Fibroblast of skin of left biceps (primary cell): ENCODE results near the gene NPHP4.

ENCODE experiments used
- DNase-seq, 2 experiments: peaks; one replicate each; pipeline ENCODE4 v3.0.0-alpha.2; 2013; ENCODE audit warnings: low read depth in 2 of 2

The NPHP4 gene

GRCh38 chr1:5832916-5833895, 159.0 kb downstream of the NPHP4 start:
- no peak for DNase-seq

DNA sequence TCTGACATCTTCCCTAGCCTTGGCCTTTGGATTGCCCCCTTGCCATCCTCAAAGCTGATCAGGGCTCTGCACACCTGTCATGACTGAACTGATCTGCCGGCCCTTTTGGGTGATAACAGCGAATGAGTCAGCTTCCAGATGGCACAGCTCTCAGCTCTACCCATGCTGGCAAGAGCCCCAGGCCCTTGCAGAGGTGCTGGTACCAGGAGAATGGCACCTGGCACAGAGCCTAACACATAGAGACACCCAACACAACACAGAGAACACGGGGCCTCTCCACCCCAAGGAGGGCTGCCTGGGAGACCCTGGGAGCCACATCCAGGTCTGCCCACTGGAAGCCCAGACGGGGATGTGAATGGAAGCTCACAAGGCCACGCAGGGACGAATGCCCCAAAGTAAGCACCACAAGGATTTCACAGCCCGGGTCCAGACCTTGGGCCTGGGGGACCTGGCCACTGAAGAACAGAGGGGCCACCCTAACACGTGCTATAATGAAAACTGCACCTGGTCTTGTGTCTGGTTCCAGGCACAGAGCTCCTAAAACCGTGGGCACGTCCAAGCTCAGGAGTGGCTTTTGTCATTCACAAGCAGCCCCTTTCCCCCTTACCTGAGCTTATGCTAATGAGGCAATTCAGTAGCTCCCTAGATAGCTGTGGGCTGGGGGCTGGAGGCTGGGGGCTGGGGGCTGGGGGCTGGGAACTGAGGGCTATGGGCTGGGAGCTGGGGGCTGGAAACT, 160.5 kb downstream of the NPHP4 start:
- DNase-seq = no peak

DNA sequence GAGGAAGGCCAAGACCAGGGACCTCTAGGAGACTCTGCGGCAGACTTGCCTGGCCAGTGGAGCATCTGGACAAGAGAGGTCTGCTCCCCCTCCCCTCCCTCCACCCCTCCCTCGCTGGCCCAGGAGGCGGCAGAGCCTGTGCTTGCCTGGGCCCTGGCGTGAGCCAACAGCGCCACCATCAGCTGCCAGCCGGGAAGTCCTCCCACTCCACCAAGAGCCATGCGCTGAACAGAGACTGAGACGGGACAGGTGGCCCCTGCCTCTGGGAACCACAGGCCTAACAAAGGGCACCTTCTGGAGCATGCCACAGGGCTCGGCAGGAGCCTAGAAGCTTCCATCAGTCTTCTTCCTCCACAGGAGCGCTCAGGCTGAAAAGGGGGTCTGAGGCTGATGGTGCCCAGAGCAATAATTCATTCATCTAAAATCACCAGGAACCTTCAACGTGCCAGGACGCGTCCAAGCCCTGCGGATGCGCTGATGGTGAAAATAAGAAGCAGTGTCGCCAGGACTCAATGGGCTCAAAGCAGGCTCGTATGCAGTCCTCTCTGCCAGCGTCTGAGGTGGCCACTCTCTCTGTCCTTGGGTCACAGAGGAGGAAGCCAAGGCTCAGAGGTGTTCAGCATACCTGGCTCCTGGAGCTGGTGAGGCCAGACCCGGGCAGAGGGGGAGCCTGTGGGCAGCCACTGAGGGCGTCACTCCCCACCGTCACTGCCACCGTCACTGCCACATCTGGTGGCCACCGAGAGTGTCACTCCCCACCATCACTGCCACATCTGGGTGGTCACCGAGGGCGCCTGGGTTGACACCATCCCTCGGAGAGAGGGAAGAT, 161.2 kb downstream of the NPHP4 start:
- DNase-seq = no peak

GRCh38 chr1:5829414-5829813, 162.8 kb downstream of the NPHP4 start:
- DNase-seq = no peak

GRCh38 chr1:5828308-5828935, 163.8 kb downstream of the NPHP4 start:
- DNase-seq = no peak

DNA sequence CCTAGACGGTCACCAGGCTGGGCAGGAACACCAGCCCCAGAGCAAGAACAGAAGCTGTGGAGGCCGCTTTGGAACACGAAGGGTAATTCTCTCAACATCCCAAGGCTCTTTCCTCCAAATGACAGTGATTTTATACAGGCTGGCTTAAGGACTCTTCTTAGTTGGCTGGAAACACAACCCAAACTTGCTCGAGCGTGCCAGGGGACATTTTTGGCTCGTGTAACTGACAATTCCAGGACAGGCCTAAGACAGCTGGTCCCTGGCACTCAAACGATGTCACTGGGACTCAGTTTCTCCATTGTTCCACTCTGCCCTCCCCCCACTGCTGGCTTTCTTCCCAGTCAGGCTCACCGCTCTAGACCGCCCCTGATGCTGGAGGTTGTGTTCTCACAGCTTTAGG, 164.7 kb downstream of the NPHP4 start:
- DNase-seq = no peak

- no peak for DNase-seq
These were observed 165.6 kb downstream of the NPHP4 start for GRCh38 chr1:5826601-5827000.

- DNase-seq = no peak
These were observed 169.5 kb downstream of the NPHP4 start for GRCh38 chr1:5822726-5823125.

DNA sequence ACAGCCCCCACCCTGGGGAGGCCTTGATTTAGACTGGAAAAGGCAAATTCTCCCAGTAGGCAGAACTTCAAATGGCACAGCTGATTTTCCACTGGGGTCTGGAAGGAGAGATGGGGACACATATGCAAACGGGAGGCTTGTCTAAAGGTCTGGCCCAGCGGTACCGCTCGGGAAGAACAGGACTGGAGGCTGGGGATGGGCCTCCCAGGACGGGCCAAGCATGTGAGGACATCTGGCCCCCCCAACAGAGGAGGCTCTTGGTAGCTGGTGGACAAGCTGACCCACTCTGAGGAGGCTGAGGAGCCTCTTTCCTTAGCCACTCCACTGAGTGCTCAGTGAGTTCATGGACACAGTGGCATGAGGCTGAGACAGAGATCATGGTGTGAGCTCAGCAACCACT, 170.0 kb downstream of the NPHP4 start:
- no peak for DNase-seq

DNA sequence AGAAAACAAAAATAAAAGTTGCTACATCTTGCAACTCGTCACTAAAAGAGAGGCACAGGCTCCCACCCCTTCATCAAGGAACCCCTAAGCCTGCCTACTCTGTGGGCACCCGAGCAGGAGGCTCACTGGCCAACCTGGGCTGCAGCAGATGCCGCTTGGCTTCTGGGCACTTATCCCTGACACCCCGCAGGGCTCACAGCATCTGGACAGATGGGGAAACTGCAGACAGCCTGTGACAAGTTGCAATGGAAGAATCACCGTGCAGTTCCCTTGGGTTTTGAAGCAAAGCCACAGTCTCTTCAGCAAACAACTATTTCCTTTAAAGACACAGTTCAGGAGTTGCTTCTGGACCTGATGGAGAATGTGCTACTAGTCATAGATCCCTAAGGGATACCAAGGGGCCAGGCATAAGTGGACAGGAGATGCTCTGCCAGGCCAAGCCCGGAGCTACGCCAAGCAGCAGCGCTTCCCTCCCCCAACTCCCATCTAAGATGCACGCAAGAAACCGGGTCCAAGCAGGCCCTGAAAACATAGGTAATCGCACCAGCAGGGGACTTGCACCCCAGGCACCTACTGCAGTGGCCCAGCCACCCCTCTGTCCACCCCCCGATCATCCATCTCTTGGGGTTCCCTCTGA, 170.6 kb downstream of the NPHP4 start:
- DNase-seq = no peak

DNA sequence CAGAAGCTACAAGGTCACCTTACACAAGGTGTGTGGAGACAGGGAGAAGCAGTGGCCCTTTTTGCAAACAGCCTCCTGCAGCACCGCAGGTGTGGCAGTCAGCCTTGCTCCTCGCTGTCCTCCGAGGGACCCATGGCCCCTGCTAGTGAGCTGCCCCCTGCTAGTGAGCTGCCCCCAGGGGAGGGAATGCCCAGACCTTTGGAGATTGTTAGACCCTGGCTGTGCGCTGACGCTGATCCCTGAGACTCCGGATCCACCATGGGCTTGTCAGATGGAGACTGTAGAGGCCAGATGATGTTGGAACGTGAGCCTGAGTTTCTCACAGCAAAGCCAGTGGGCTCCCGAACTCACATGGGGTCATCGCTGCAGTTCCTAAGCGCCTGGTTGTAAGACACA, 172.2 kb downstream of the NPHP4 start:
- no peak for DNase-seq

GRCh38 chr1:5819391-5820025, 172.7 kb downstream of the NPHP4 start:
- DNase-seq = no peak

GRCh38 chr1:5818755-5819154, 173.5 kb downstream of the NPHP4 start:
- no peak for DNase-seq

GRCh38 chr1:5815716-5816115, 176.5 kb downstream of the NPHP4 start:
- no peak for DNase-seq

DNA sequence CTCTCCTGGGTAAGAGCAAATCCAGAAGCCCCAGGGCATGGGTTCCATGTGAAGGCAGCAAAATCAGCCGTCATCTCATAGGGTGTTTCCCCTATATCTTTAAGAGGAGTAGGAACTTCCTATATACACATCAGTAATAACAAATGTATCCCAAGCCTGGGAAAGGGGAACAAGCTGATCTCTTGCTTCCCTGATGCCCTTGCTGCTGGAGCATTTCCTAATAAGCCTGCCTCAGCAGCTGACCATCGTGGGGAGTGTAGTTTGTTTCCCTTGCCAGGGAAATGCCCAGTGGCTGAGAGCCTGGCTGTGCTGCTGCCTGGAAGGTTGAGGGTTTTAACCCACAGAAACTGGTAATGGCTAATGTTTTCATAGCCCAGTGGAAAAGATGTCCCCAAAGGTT, 177.0 kb downstream of the NPHP4 start:
- no peak for DNase-seq

- no peak for DNase-seq
These were observed 178.1 kb downstream of the NPHP4 start for GRCh38 chr1:5814046-5814619.

DNA sequence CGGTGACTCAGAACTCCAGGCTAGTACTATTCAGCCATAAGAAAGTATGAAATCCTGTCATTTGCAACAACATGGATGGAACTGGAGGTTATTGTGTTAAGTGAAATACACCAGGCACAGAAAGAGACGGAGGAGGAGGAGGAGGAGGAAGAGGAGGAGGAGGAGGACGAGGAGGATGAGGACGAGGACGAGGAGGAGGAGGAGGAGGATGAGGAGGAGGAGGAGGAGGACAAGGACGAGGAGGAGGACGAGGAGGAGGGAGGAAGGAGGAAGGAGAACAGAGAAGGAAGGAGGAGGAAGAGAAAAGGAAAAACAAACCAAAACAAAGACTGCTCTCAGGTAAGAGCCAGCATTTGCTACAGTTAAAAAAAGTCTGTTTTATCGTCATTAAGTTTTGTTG, 178.7 kb downstream of the NPHP4 start:
- DNase-seq = no peak
